Neural progenitor cell (in vitro differentiated cells): Measurements from ENCODE around the gene KCNJ16. TPM values are rescaled to one million over a fixed set of nuclear protein-coding genes. Genes with fewer than 3 reads are reported as not detected.

Experiments
- DNase-seq: peaks from one replicate; pipeline ENCODE4 v3.0.0-alpha.2; 2016; ENCODE audit warnings: low spot score
- H2AFZ ChIP-seq: fragments of 200-600 bp; sonication (generic); replicated peaks from 2 replicates; pipeline ENCODE4 v1.6.1; 2016; ENCODE audit warnings: antibody characterized with exemption
- H3F3A ChIP-seq: fragments of 200-600 bp; sonication (generic); 2 replicates; pipeline ENCODE4 v1.6.1; 2016; ENCODE audit warnings: antibody characterized with exemption, low read depth
- H3K27ac ChIP-seq: fragments of 200-600 bp; sonication (generic); 2 replicates; pipeline ENCODE4 v1.5.1; 2016; ENCODE audit warnings: mild to moderate bottlenecking
- H3K27me3 ChIP-seq: fragments of 200-600 bp; sonication (generic); 2 replicates; pipeline ENCODE4 v1.6.1; 2016; ENCODE audit warnings: mild to moderate bottlenecking, moderate library complexity
- H3K36me3 ChIP-seq: fragments of 200-600 bp; sonication (generic); 2 replicates; pipeline ENCODE4 v1.5.1; 2016
- H3K4me1 ChIP-seq: fragments of 200-600 bp; sonication (generic); 2 replicates; pipeline ENCODE4 v1.6.1; 2016; ENCODE audit warnings: mixed run types
- H3K4me2 ChIP-seq: fragments of 200-600 bp; sonication (generic); 2 replicates; pipeline ENCODE4 v1.6.1; 2016
- H3K4me3 ChIP-seq: fragments of 200-600 bp; sonication (generic); 2 replicates; pipeline ENCODE4 v1.5.1; 2016
- H3K79me2 ChIP-seq: fragments of 200-600 bp; sonication (generic); 2 replicates; pipeline ENCODE4 v1.6.1; 2016; ENCODE audit warnings: low read depth
- H3K9ac ChIP-seq: fragments of 200-600 bp; sonication (generic); 2 replicates; pipeline ENCODE4 v1.6.1; 2016
- H3K9me3 ChIP-seq: fragments of 200-600 bp; sonication (generic); 2 replicates; pipeline ENCODE4 v1.5.1; 2016; ENCODE audit warnings: low read depth
- H4K20me1 ChIP-seq: fragments of 200-600 bp; sonication (generic); 2 replicates; pipeline ENCODE4 v1.6.1; 2016; ENCODE audit warnings: low read depth
- H3K27ac Mint-ChIP-seq: 3 replicates; pipeline ENCODE4 v1.8.0; 2021; ENCODE audit warnings: mixed read lengths
- H3K27me3 Mint-ChIP-seq: 2 replicates; pipeline ENCODE4 v1.8.0; 2022; ENCODE audit warnings: low read depth, mild to moderate bottlenecking, inconsistent platforms, moderate library complexity, mixed read lengths; ENCODE audit not compliant: insufficient read depth
- H3K36me3 Mint-ChIP-seq: 3 replicates; pipeline ENCODE4 v1.8.0; 2021; ENCODE audit warnings: mixed read lengths
- H3K4me1 Mint-ChIP-seq: 3 replicates; pipeline ENCODE4 v1.8.0; 2021; ENCODE audit warnings: mixed read lengths
- H3K4me3 Mint-ChIP-seq: 3 replicates; pipeline ENCODE4 v1.8.0; 2021; ENCODE audit warnings: mild to moderate bottlenecking, moderate library complexity, mixed read lengths
- H3K9me3 Mint-ChIP-seq: 3 replicates; pipeline ENCODE4 v1.8.0; 2020; ENCODE audit warnings: mixed read lengths
- EZH2 ChIP-seq: fragments of 200-600 bp; sonication (generic); IDR thresholded peaks from 2 replicates; pipeline ENCODE4 v1.6.1; 2017; ENCODE audit warnings: antibody characterized with exemption, mild to moderate bottlenecking, moderate library complexity
- EZH2phosphoT487 ChIP-seq: fragments of 200-600 bp; sonication (generic); IDR thresholded peaks from 2 replicates; pipeline ENCODE4 v1.6.1; 2017; ENCODE audit warnings: antibody characterized with exemption
- total RNA-seq: library from RNA; depleted of rRNA; stranded (reverse); fragments of >200 nt; gene quantifications from 2 replicates; pipeline ENCODE4 v1.2.3, GENCODE V29; 2015; ENCODE audit warnings: low replicate concordance
- TF ChIP-seq, protein P1 (sequence below): fragments of 200-600 bp; sonication (generic); IDR thresholded peaks from 2 replicates; pipeline ENCODE4 v1.5.1; 2017; ENCODE audit warnings: antibody characterized with exemption, mild to moderate bottlenecking

KCNJ16 gene
- total RNA-seq, 1 donor from 2014 or later: not detected

DNA sequence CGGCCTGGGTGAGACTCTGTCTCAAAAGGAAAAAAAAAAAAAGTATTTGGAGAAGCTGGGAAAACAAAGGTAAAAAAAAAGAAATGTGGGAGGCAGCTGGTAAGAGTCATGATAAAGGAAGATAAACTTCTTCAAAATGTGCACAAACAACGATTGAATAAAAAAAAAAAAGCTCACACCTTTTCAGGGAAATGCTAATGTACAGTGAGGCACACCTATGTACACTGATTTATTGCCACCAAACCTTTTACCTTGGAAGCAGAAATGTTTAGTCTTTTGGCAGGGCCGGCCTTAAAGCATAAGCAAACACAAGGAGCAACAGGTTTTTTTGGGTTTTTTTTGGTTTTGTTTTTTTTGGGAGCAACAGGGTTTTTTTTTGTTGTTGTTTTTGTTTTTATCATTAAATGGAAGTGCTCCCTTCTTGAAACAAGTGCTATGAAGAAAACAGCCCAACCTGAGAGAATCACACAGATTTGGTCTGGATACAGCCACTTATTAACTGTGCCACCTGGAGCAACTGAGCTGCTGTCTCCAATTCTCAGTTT lies 64.5 kb downstream of the KCNJ16 start:
- H3K9ac ChIP-seq: no peak overlapping the region
- no peaks in the 10 kb centered on the region for H3K4me1 ChIP-seq
- no peak overlapping the region for H3K4me3 ChIP-seq
- H3K27me3 ChIP-seq: no peaks in the 10 kb centered on the region
- H3K79me2 ChIP-seq: no peaks in the 10 kb centered on the region
- no peaks in the 10 kb centered on the region for H3K9me3 ChIP-seq
- no peaks in the 10 kb centered on the region for H4K20me1 ChIP-seq
- Mint-ChIP-seq H3K4me1 (peaks cover 22% of the 10 kb centered on the region), H3K4me3 (no peak overlapping the region), H3K27me3 (peaks cover 2% of the 10 kb centered on the region), H3K27ac (no peak overlapping the region), H3K9me3 (no peaks in the 10 kb centered on the region), H3K36me3 (no peaks in the 10 kb centered on the region)
- H3K27ac ChIP-seq: no peak overlapping the region
- no peaks in the 10 kb centered on the region for H3F3A ChIP-seq
- TF ChIP-seq EZH2phosphoT487: no peak
- no peak for TF ChIP-seq EZH2
- no peak overlapping the region for H2AFZ ChIP-seq
- DNase-seq: no peak
- H3K4me2 ChIP-seq: no peak overlapping the region
- no peaks in the 10 kb centered on the region for H3K36me3 ChIP-seq

DNA sequence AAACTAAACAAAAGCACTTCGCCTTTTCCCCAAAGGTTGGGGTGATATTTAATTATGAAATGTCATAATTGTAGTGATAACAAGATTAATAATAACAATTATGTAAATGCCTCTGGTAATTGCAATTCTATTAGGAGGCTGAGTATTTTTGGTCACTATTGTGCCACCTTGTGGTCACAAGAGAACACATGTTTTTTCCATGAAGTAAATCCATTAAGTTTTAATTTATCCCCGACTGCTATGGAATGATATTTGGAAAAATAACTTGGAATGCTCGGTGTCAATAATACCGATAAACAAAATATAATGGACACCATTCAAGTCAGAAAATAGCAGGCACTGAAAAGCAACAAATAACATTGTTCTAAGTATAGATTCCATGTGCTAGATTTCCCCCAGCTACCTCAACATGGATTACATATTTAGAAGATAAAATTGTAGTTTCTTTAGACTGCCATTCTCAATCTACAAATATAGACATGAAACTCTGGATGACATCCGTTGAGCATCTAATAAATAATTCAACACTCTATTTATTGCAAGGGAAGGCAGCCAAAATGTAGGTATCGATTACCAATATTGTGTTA lies 69.3 kb downstream of the KCNJ16 start:
- Histone ChIP-seq H3K4me3 (no peak overlapping the region), H4K20me1 (no peaks in the 10 kb centered on the region), H3K79me2 (no peaks in the 10 kb centered on the region), H3K27ac (no peak overlapping the region), H3F3A (no peaks in the 10 kb centered on the region), H2AFZ (no peak overlapping the region), H3K36me3 (no peaks in the 10 kb centered on the region), H3K4me2 (no peak overlapping the region), H3K9ac (no peak overlapping the region), H3K9me3 (no peaks in the 10 kb centered on the region), H3K4me1 (no peaks in the 10 kb centered on the region), H3K27me3 (no peaks in the 10 kb centered on the region)
- Mint-ChIP-seq H3K4me1 (no peaks in the 10 kb centered on the region), H3K27me3 (no peaks in the 10 kb centered on the region), H3K9me3 (no peaks in the 10 kb centered on the region), H3K4me3 (no peak overlapping the region), H3K36me3 (no peaks in the 10 kb centered on the region), H3K27ac (no peak overlapping the region)
- DNase-seq: peak; percentile 24
- TF ChIP-seq EZH2: no peak
- TF ChIP-seq, protein P1, sequence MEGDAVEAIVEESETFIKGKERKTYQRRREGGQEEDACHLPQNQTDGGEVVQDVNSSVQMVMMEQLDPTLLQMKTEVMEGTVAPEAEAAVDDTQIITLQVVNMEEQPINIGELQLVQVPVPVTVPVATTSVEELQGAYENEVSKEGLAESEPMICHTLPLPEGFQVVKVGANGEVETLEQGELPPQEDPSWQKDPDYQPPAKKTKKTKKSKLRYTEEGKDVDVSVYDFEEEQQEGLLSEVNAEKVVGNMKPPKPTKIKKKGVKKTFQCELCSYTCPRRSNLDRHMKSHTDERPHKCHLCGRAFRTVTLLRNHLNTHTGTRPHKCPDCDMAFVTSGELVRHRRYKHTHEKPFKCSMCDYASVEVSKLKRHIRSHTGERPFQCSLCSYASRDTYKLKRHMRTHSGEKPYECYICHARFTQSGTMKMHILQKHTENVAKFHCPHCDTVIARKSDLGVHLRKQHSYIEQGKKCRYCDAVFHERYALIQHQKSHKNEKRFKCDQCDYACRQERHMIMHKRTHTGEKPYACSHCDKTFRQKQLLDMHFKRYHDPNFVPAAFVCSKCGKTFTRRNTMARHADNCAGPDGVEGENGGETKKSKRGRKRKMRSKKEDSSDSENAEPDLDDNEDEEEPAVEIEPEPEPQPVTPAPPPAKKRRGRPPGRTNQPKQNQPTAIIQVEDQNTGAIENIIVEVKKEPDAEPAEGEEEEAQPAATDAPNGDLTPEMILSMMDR: peak; percentile 81

DNA sequence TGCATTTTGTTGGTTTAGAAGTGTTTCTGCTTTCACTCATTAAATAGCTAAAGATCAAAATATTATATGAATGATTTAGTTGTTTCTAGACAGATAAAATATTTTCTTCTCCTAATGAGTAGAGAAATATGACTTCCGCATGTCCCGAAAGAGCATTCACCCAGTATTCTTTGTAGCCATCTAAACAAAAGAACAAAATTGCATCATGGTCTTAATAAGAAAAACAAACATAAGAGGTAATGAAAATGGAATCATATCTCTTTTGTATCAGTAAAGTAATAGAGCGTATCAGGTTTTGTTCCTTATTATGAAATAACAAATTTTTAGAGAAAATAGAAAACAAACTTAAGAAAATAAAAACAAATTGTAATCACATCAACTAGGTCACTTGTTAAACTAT lies 78.2 kb downstream of the KCNJ16 start:
- Mint-ChIP-seq H3K36me3 (no peaks in the 10 kb centered on the region), H3K27ac (no peak overlapping the region), H3K4me1 (no peaks in the 10 kb centered on the region), H3K9me3 (no peaks in the 10 kb centered on the region), H3K4me3 (no peak overlapping the region), H3K27me3 (peaks cover 2% of the 10 kb centered on the region)
- Histone ChIP-seq H3K9me3 (no peaks in the 10 kb centered on the region), H3K9ac (no peak overlapping the region), H3K27me3 (no peaks in the 10 kb centered on the region), H3K27ac (no peak overlapping the region), H2AFZ (no peak overlapping the region), H3K4me2 (no peak overlapping the region), H3F3A (no peaks in the 10 kb centered on the region), H3K36me3 (no peaks in the 10 kb centered on the region), H4K20me1 (no peaks in the 10 kb centered on the region), H3K4me1 (no peaks in the 10 kb centered on the region), H3K4me3 (no peak overlapping the region), H3K79me2 (no peaks in the 10 kb centered on the region)
- DNase-seq: no peak
- TF ChIP-seq, protein P1: no peak
- TF ChIP-seq EZH2: no peak
- no peak for TF ChIP-seq EZH2phosphoT487

DNA sequence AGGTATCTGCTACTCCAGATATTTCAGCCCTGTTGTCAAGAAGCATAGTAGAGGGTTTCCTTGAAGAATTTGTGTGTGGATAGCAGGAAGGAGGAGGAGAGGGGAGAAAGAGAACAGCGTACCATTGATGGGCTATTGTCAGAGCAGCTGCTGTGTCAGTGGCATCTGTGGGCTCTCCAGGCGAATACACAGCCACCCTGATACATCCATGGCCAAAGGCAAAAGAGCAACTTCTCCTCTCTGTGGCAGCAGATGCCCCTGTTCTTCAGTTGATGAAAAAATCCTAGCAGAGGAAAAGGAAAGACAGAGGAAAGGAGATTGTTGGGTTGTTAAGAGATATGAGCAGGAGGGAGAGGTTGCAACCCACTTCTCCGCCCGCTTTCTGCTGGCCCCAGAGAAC lies 82.1 kb downstream of the KCNJ16 start:
- no peak overlapping the region for H3K27ac Mint-ChIP-seq
- Histone ChIP-seq H3K4me1 (no peaks in the 10 kb centered on the region), H3K4me2 (no peak overlapping the region), H3K79me2 (no peaks in the 10 kb centered on the region), H3K27ac (no peak overlapping the region), H3F3A (no peaks in the 10 kb centered on the region), H4K20me1 (no peaks in the 10 kb centered on the region), H2AFZ (no peak overlapping the region), H3K9ac (no peak overlapping the region), H3K9me3 (no peaks in the 10 kb centered on the region), H3K4me3 (no peak overlapping the region), H3K36me3 (no peaks in the 10 kb centered on the region), H3K27me3 (no peaks in the 10 kb centered on the region)
- no peak for TF ChIP-seq EZH2
- TF ChIP-seq, protein P1: no peak
- no peak for TF ChIP-seq EZH2phosphoT487
- H3K4me3 Mint-ChIP-seq: no peak overlapping the region
- DNase-seq: no peak
- peaks cover 5% of the 10 kb centered on the region for H3K4me1 Mint-ChIP-seq
- peaks cover 2% of the 10 kb centered on the region for H3K27me3 Mint-ChIP-seq
- no peaks in the 10 kb centered on the region for H3K9me3 Mint-ChIP-seq
- H3K36me3 Mint-ChIP-seq: no peaks in the 10 kb centered on the region
